Activated CD4-positive, alpha-beta T cell treated with anti-CD3 and anti-CD28 coated beads, Interleukin-2, amount 10 ng/mL, durations not matched to agents 7 days and 5 days (primary cell): ENCODE measurements around the gene ALDH1L1. TPM values are rescaled to one million over a fixed set of nuclear protein-coding genes. Genes with fewer than 3 reads are reported as not detected.
A peak's percentile ranks its signal among the peaks of the same experiment; 100 is the strongest.

Experiments used
- CTCF ChIA-PET: fragments of 350-600 bp; sonication (Branson Sonifier 250); formaldehyde crosslinking; loops from one replicate; lab custom pipeline; 2021; ENCODE audit warnings: antibody characterized with exemption; lab: Charles Lee
- POLR2A ChIA-PET: fragments of 350-600 bp; sonication (Branson Sonifier 250); formaldehyde crosslinking; loops from one replicate; lab custom pipeline; 2021; ENCODE audit warnings: antibody characterized with exemption; lab: Charles Lee
- DNase-seq: peaks from one replicate; pipeline ENCODE4 v3.0.0-alpha.2; 2020
- H3K27ac Mint-ChIP-seq: one replicate; pipeline ENCODE4 v1.8.0; 2021; ENCODE audit warnings: mild to moderate bottlenecking, moderate library complexity, mixed read lengths
- H3K27me3 Mint-ChIP-seq: one replicate; pipeline ENCODE4 v1.8.0; 2021; ENCODE audit warnings: mixed read lengths
- H3K36me3 Mint-ChIP-seq: one replicate; pipeline ENCODE4 v1.8.0; 2021; ENCODE audit warnings: low read depth, mixed read lengths
- H3K4me1 Mint-ChIP-seq: one replicate; pipeline ENCODE4 v1.8.0; 2021; ENCODE audit warnings: mixed read lengths
- H3K4me3 Mint-ChIP-seq: one replicate; pipeline ENCODE4 v1.8.0; 2021; ENCODE audit warnings: mild to moderate bottlenecking, moderate library complexity, mixed read lengths
- H3K9me3 Mint-ChIP-seq: one replicate; pipeline ENCODE4 v1.8.0; 2021; ENCODE audit warnings: mixed read lengths
- total RNA-seq, 2 experiments: library from RNA; stranded (reverse); gene quantifications; one replicate each; pipeline ENCODE4 v1.2.3, GENCODE V29; 2021

The ALDH1L1 gene
- total RNA-seq, 2 experiments from 2014 or later: not detected

DNA sequence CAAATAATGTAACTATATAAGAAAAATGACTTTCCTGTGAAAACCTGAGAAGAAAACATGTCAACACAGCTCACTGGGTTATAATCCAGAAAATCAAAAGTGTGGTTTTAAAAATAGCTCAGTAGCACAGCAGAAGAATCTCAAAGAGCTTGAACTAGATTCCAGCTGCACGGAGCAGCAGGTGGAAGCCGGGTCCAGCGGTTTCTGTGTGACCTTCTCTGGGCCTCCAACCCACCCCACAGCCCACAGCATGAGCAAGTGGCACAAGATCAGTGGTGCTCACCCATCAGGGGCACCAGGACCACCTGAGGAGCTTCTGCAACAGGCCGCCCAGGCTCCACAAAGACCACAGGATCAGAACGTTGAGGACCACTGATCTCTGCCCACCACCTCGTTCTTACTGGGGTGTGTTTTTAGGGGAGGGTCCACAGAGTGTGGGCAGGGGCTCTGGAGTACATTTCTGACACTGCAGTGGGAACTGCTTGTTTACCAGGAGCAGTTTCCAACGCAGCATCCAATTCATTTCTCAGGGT, 119.7 kb downstream of the ALDH1L1 start:
- CTCF ChIA-PET: no interaction called here
- POLR2A ChIA-PET: no interaction called here
- H3K36me3 Mint-ChIP-seq: no peaks in the 10 kb centered on the region
- no peaks in the 10 kb centered on the region for H3K27me3 Mint-ChIP-seq
- H3K4me1 Mint-ChIP-seq: peaks cover 12% of the 10 kb centered on the region
- no peaks in the 10 kb centered on the region for H3K9me3 Mint-ChIP-seq
- no peak for DNase-seq
- H3K4me3 Mint-ChIP-seq: no peak overlapping the region
- H3K27ac Mint-ChIP-seq: no peak overlapping the region

DNA sequence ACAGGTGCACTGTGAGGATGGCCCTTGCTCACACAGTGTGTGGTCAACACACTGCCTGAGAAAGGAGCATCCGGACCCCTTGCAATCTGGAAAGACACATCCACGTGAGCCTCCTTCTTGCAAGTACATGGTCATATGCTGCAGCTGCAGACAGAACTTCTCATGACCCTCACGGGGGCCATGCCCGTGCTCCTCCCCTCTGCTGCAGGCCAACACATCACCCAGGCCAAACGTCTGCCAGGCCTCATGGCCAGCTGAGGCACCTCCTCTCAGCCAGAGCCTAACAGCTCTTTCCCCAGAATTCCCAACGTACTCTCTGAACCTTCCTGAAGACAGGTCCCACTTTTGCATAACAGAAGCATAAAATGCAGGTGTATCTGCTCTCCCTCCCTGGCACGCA, 121.7 kb downstream of the ALDH1L1 start:
- H3K27me3 Mint-ChIP-seq: no peaks in the 10 kb centered on the region
- ChIA-PET CTCF (no interaction called here), POLR2A (no interaction called here)
- DNase-seq: no peak
- peaks cover 11% of the 10 kb centered on the region for H3K4me1 Mint-ChIP-seq
- no peak overlapping the region for H3K4me3 Mint-ChIP-seq
- H3K36me3 Mint-ChIP-seq: no peaks in the 10 kb centered on the region
- no peak overlapping the region for H3K27ac Mint-ChIP-seq
- no peaks in the 10 kb centered on the region for H3K9me3 Mint-ChIP-seq

DNA sequence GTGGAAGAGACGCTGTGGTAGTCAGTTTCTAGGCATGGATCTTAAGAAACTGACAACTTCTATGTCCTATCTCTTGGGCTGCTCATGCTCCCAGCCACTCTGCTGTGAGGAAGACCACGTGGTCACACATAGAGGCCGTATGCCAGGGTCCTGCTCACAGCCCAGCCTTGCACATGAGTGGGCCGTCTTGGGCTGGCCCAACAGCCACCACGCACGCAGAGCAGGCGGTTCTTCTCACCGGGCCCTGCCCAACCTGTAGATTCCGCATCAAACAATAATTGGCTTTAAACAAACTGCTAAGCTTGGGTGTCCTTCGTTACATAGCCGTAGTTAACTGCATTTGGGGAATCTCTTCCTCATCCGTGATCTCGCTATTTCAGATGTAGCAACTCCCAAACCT, 122.5 kb downstream of the ALDH1L1 start:
- H3K27ac Mint-ChIP-seq: no peak overlapping the region
- peaks cover 11% of the 10 kb centered on the region for H3K4me1 Mint-ChIP-seq
- no peaks in the 10 kb centered on the region for H3K27me3 Mint-ChIP-seq
- ChIA-PET POLR2A (no interaction called here), CTCF (no interaction called here)
- no peaks in the 10 kb centered on the region for H3K9me3 Mint-ChIP-seq
- no peaks in the 10 kb centered on the region for H3K36me3 Mint-ChIP-seq
- DNase-seq: no peak
- H3K4me3 Mint-ChIP-seq: no peak overlapping the region

DNA sequence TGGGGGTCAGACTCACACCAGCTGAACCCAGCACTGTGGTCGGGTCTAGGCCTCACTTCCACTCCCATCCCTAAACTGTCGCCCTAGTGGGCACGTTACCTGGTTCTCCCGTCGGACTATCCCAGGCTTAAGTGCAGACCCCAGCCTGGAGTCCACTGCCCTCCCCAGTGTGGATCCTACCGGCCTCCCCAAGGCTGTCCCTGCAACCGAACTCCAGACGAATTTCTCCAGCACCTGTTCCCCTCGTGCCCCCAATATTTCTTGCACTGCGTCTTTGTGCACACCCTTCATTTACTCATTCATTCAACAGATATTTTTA, 122.9 kb downstream of the ALDH1L1 start:
- Mint-ChIP-seq H3K27ac (peak overlapping the region; percentile 46), H3K36me3 (no peaks in the 10 kb centered on the region), H3K27me3 (no peaks in the 10 kb centered on the region), H3K4me1 (peaks cover 15% of the 10 kb centered on the region), H3K9me3 (no peaks in the 10 kb centered on the region), H3K4me3 (no peak overlapping the region)
- CTCF ChIA-PET: no interaction called here
- POLR2A ChIA-PET: no interaction called here
- DNase-seq: no peak

DNA sequence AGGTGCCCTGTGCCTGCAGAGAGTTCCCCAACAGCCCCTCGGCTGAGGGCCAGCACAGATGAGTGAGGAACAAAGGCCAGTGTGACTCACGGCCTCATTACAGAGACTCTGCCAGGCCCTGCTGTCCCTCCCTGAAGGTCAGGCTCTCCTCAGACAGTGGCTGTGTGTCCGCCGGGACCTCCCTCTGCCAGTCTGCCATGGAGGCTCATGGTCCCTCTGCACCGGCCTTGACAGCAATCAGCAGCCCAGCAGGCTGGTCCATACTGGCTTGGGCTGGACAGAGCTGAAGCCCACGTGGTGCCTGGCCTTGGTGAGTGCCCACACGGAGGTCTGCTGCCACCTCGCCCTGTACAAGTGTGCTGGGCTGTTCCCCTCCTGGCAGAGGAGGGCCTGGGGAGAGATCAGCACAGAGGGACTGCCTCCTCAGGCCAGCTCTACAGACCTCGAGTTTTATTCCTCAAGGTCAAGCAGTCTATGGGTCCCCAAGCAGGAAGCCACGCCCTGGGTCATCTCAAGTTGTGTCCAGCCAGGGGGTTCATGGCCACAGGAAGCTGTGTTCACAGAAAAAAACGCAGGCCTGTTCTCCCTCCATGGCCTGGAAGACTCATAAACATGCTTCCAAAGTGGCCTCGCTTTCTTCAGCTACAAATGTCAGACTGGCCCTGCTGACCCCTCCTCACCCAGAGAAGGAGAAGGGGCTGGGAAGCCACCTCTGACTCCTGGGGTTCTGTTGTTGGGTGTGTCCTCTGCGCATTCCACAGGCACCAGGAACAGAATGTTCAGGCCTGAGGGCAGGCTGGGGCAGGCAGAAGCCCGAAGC, 123.5 kb downstream of the ALDH1L1 start:
- no peak for DNase-seq
- Mint-ChIP-seq H3K27me3 (no peaks in the 10 kb centered on the region), H3K4me1 (peaks cover 19% of the 10 kb centered on the region), H3K36me3 (no peaks in the 10 kb centered on the region), H3K9me3 (no peaks in the 10 kb centered on the region), H3K27ac (no peak overlapping the region), H3K4me3 (no peak overlapping the region)
- CTCF ChIA-PET: no interaction called here
- POLR2A ChIA-PET: no interaction called here

DNA sequence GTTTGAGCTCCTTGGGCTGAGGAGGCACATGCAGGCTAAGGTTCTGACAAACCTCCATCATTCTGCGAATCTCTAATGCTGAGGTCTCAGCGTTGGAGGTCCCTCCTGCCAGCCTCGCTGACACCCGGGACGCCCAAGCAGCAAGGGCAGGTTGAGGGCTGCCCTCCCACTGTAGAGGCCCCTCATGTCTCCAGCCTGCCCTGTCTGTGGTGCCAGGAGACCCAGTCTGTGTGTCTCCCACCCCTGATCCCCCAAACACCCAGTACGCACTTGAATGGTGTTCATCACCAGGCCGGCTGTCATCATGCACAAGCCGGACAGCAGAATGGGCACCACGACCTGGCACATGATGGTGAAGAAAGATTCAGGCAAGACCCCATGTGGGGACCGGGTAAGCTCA, 124.3 kb downstream of the ALDH1L1 start:
- Mint-ChIP-seq H3K4me3 (no peak overlapping the region), H3K27ac (no peak overlapping the region), H3K27me3 (no peaks in the 10 kb centered on the region), H3K9me3 (no peaks in the 10 kb centered on the region), H3K36me3 (no peaks in the 10 kb centered on the region), H3K4me1 (peaks cover 19% of the 10 kb centered on the region)
- ChIA-PET POLR2A (no interaction called here), CTCF (no interaction called here)
- DNase-seq: no peak

DNA sequence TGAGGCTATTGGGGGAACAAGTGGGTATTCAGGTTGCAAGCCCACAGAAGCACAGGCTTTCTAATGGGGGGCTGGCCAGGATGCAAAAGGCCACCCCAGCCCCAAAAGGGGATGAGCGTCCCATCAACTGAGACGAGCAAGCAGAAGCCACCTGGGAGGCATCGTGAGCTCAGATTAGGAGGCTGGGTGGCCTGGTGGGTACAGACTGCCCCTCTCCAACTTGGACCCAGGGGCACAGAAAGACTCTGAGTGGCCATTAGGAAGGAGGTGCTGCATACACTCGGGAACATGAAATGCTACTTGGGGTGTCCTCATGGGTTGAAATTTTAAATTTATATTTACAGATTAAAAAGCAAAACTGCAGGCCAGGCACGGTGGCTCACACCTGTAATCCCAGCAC, 125.5 kb downstream of the ALDH1L1 start:
- Mint-ChIP-seq H3K36me3 (no peaks in the 10 kb centered on the region), H3K9me3 (no peaks in the 10 kb centered on the region), H3K27ac (no peak overlapping the region), H3K4me1 (peaks cover 19% of the 10 kb centered on the region), H3K27me3 (no peaks in the 10 kb centered on the region), H3K4me3 (no peak overlapping the region)
- ChIA-PET CTCF (no interaction called here), POLR2A (no interaction called here)
- DNase-seq: no peak

DNA sequence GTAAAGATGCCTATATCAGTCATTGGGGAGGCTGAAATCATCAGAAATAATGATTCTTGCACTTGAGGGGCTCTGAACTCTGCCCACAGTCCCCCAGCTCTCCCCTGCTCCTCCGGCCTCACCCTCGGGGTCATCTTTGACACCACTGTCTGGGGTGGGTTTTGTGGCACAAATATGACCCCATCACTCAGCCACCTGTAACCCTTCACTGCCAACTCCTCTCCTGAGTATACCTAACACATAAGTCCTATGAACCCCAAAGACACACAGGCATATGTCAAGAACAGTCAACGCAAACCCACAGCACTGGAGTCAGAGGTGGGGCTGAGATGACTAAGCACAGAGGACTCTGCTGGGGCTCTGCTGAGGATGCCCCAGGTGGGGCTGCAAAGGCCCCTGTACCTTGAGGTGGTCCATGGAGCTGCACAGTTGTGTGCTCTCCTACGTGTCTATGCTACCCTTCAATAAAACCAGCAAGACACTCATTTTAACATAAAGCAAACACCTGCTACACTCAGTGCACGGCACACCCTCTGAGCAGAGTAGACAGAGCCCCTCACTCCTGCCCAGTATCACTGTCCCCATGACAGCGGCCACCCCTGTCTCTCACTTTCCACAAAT, 126.3 kb downstream of the ALDH1L1 start:
- Mint-ChIP-seq H3K4me3 (no peak overlapping the region), H3K27ac (no peak overlapping the region), H3K9me3 (no peaks in the 10 kb centered on the region), H3K4me1 (peaks cover 19% of the 10 kb centered on the region), H3K27me3 (no peaks in the 10 kb centered on the region), H3K36me3 (no peaks in the 10 kb centered on the region)
- ChIA-PET POLR2A (no interaction called here), CTCF (no interaction called here)
- no peak for DNase-seq

Other genes starting within 250 kb of the ALDH1L1 start
- not detected for gene ROPN1B, start 211.4 kb downstream of the ALDH1L1 start, total RNA-seq
- gene SLC41A3, start 96.5 kb downstream of the ALDH1L1 start, total RNA-seq: 10 to 100 TPM; 26.0 to 31.1 TPM
- gene KLF15, start 176.8 kb upstream of the ALDH1L1 start, total RNA-seq: not detected
- not detected for gene CFAP100, start 214.3 kb upstream of the ALDH1L1 start, total RNA-seq